Kidney (tissue), 14 donors: ENCODE results near the gene CAP2. TPM values are rescaled to one million over a fixed set of nuclear protein-coding genes. Genes with fewer than 3 reads are reported as not detected.

Experiments used
- DNase-seq, 5 donors: peaks; one replicate each; pipeline ENCODE4 v3.0.0-alpha.2; 2013 to 2020
- FAIRE-seq: peaks from 2 replicates; lab custom pipeline; 2012; peaks lifted over from hg19 to GRCh38; lab: Jason Lieb, UNC
- H3K27ac ChIP-seq, 2 donors: one replicate each; pipeline ENCODE4 v1.7.0; 2013; ENCODE audit warnings: low read depth in 2 of 2, low read length in 2 of 2, inconsistent platforms in 1 of 2
- H3K27me3 ChIP-seq: one replicate; pipeline ENCODE4 v1.7.1; 2013; ENCODE audit warnings: low read length, inconsistent platforms; ENCODE audit not compliant: control insufficient read depth, insufficient read depth
- H3K36me3 ChIP-seq, 3 donors: one replicate each; pipeline versions ENCODE4 v1.7.0 to v1.7.1; 2013; ENCODE audit warnings: low read length in 3 of 3, control low read depth in 1 of 3, inconsistent platforms in 1 of 3; ENCODE audit not compliant: insufficient read depth in 3 of 3, control insufficient read depth in 2 of 3
- H3K4me1 ChIP-seq, 3 donors: one replicate each; pipeline versions ENCODE4 v1.7.0 to v1.7.1; 2013; ENCODE audit warnings: low read length in 3 of 3, inconsistent platforms in 1 of 3, low read depth in 1 of 3; ENCODE audit not compliant: control insufficient read depth in 2 of 3, insufficient read depth in 2 of 3
- H3K4me3 ChIP-seq, 3 donors: one replicate each; pipeline versions ENCODE4 v1.7.0 to v1.8.1; 2013; ENCODE audit warnings: low read length in 3 of 3, control low read depth in 1 of 3, inconsistent platforms in 1 of 3
- H3K9ac ChIP-seq, 3 donors: one replicate each; pipeline versions ENCODE4 v1.7.0 to v1.7.1; 2013; ENCODE audit warnings: low read length in 3 of 3, control low read depth in 1 of 3, inconsistent platforms in 1 of 3
- H3K9me3 ChIP-seq, 3 donors: one replicate each; pipeline versions ENCODE4 v1.7.0 to v1.7.1; 2013; ENCODE audit warnings: low read length in 3 of 3, control low read depth in 1 of 3, inconsistent platforms in 1 of 3; ENCODE audit not compliant: control insufficient read depth in 2 of 3, insufficient read depth in 1 of 3
- CTCF ChIP-seq: IDR thresholded peaks from 3 replicates; pipeline ENCODE4 v1.5.1; 2012; ENCODE audit warnings: mild to moderate bottlenecking, moderate library complexity, borderline replicate concordance; ENCODE audit not compliant: insufficient read depth; ENCODE audit errors: extremely low read depth
- intact Hi-C: fragments of 100-400 bp; cut with DNase I; formaldehyde crosslinking; loops from one replicate; pipeline ENCODE4 v1.11.1; 2022
- polyA plus RNA-seq: library from polyadenylated mRNA; stranded (reverse); fragments of 350-450 nt; fragmentation: Illumina TruSeq; extraction: RNeasy Lipid Tissue Mini Kit (QIAGEN cat#74804); gene quantifications from one replicate; pipeline ENCODE4 v1.2.3, GENCODE V29; 2014; ENCODE audit warnings: low read depth, low replicate concordance; ENCODE audit not compliant: insufficient read depth
- total RNA-seq: library from RNA; stranded (reverse); fragmentation: NEBNext Ultra II Directional; extraction: Animal tissue kit (Norgen Biotek cat#: 25700); gene quantifications from one replicate; pipeline ENCODE4 v1.2.1, GENCODE V29; 2021
- donor health status: control.
- donor health status: control.
- donor health status: control.
- donor health status: control.
- donor health status: control.
- donor health status: DM: yes; HTN: yes; CAD: no.
- donor health status: Normal renal cell carcinoma (clear cell type).

Gene CAP2
- total and polyA plus RNA-seq, 2 donors from 2014 or later = 9.8 to 15.7 TPM

- Histone ChIP-seq H3K9ac (no peak overlapping the region), H3K36me3 (no peaks in the 10 kb centered on the region), H3K27ac (peak overlapping the region in 1 of 2 donors; percentile 41), H3K4me1 (peaks cover 4 to 13% (median 4%) of the 10 kb centered on the region in 3 donors), H3K4me3 (no peak overlapping the region), H3K9me3 (no peaks in the 10 kb centered on the region), H3K27me3 (no peaks in the 10 kb centered on the region)
- DNase-seq = no peak
- no peak for TF ChIP-seq CTCF
- intact Hi-C loops = no loop called here
- FAIRE-seq = no peak
These were observed 77.0 kb downstream of the CAP2 start for GRCh38 chr6:17470202-17470937.

DNA sequence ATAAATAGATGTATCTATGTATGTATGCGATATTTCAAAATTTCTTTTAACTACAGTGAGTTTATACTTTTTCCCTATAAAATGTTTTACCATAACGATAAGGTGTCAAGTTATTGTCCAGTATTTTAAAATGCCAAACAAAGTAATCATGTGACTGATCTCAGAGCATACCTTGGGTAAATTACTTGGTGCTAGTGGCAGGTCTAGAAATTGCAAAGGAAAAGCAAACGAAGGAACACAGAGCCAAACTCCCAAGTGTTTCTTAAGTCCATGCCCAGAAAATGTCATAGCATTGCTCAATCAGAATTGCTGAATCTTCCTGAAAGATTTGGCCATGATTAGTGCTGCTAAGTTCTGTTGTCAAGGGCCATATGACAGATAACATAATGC lies 77.5 kb downstream of the CAP2 start:
- Histone ChIP-seq H3K4me3 (no peak overlapping the region), H3K27ac (no peak overlapping the region), H3K27me3 (no peaks in the 10 kb centered on the region), H3K9ac (no peak overlapping the region), H3K36me3 (no peaks in the 10 kb centered on the region), H3K9me3 (no peaks in the 10 kb centered on the region), H3K4me1 (peaks cover 4 to 13% (median 4%) of the 10 kb centered on the region in 3 donors)
- intact Hi-C loops = no loop called here
- no peak for TF ChIP-seq CTCF
- no peak for FAIRE-seq
- no peak for DNase-seq

GRCh38 chr6:17472653-17473183 lies 79.3 kb downstream of the CAP2 start:
- Histone ChIP-seq H3K4me3 (no peak overlapping the region), H3K27me3 (no peaks in the 10 kb centered on the region), H3K27ac (peak overlapping the region in 1 of 2 donors; percentile 36), H3K9me3 (no peaks in the 10 kb centered on the region), H3K4me1 (peaks cover 4 to 13% (median 4%) of the 10 kb centered on the region in 3 donors), H3K36me3 (no peaks in the 10 kb centered on the region), H3K9ac (no peak overlapping the region)
- FAIRE-seq = no peak
- peak in 3 of 5 donors; percentile 56 to 89 (median 77) for DNase-seq
- intact Hi-C loops = no loop called here
- TF ChIP-seq CTCF = no peak
